Measurements from ENCODE around the gene NOLC1. TPM values are rescaled to one million over a fixed set of nuclear protein-coding genes. Genes with fewer than 3 reads are reported as not detected.

Gene NOLC1
- total and polyA plus RNA-seq, 3 experiments from 2014 or later = 76.6 to 330 (median 304) TPM

GRCh38 chr10:102200751-102201640, 48.8 kb downstream of the NOLC1 start:
- Histone ChIP-seq H3K27ac (ENCODE audit: low read depth, low read length) (no peak overlapping the region), H3K4me1 (ENCODE audit: insufficient read depth, low read length) (no peaks in the 10 kb centered on the region), H3K9me3 (ENCODE audit: low read length) (no peaks in the 10 kb centered on the region), H3K4me3 (ENCODE audit: low read length) (no peak overlapping the region), H3K36me3 (ENCODE audit: insufficient read depth, low read length) (no peaks in the 10 kb centered on the region), H3K27me3 (ENCODE audit: insufficient read depth, low read length, poor library complexity, severe bottlenecking) (no peaks in the 10 kb centered on the region)
- ChIA-PET POLR2A (no interaction called here), CTCF (interaction anchor here (1.4 to 2.4 kb wide), 2 partner anchors 13 to 30 kb away, joined by 4 to 10 read pairs; no protein-coding TSS in a partner anchor)
- H3K27me3 Mint-ChIP-seq = peaks cover 2 to 26% of the 10 kb centered on the region in 2 donors
- no peak overlapping the region for H3K27ac Mint-ChIP-seq
- DNase-seq = no peak
- H3K36me3 Mint-ChIP-seq = peaks cover 0 to 8% (median 0%) of the 10 kb centered on the region in 3 donors
- no peak overlapping the region for H3K4me3 Mint-ChIP-seq
- peaks cover 0 to 9% (median 2%) of the 10 kb centered on the region in 5 donors for H3K9me3 Mint-ChIP-seq
- no peaks in the 10 kb centered on the region for H3K4me1 Mint-ChIP-seq

GRCh38 chr10:102202386-102202785, 50.2 kb downstream of the NOLC1 start:
- peaks cover 0 to 9% (median 2%) of the 10 kb centered on the region in 5 donors for H3K9me3 Mint-ChIP-seq
- CTCF ChIA-PET = no interaction called here
- no peak overlapping the region for H3K27ac Mint-ChIP-seq
- H3K4me3 Mint-ChIP-seq = no peak overlapping the region
- Histone ChIP-seq H3K27me3 (ENCODE audit: insufficient read depth, low read length, poor library complexity, severe bottlenecking) (no peaks in the 10 kb centered on the region), H3K36me3 (ENCODE audit: insufficient read depth, low read length) (no peaks in the 10 kb centered on the region), H3K9me3 (ENCODE audit: low read length) (no peaks in the 10 kb centered on the region), H3K4me1 (ENCODE audit: insufficient read depth, low read length) (no peaks in the 10 kb centered on the region), H3K27ac (ENCODE audit: low read depth, low read length) (no peak overlapping the region), H3K4me3 (ENCODE audit: low read length) (no peak overlapping the region)
- H3K36me3 Mint-ChIP-seq = peaks cover 0 to 8% (median 0%) of the 10 kb centered on the region in 3 donors
- no peak for DNase-seq
- POLR2A ChIA-PET = no interaction called here
- H3K27me3 Mint-ChIP-seq = peaks cover 2 to 21% of the 10 kb centered on the region in 2 donors
- H3K4me1 Mint-ChIP-seq = no peaks in the 10 kb centered on the region

GRCh38 chr10:102208311-102209035, 56.3 kb downstream of the NOLC1 start:
- H3K4me3 ChIP-seq (ENCODE audit: low read length) = no peak overlapping the region
- Mint-ChIP-seq H3K4me1 (no peaks in the 10 kb centered on the region), H3K36me3 (peaks cover 0 to 4% (median 0%) of the 10 kb centered on the region in 3 donors), H3K9me3 (peaks cover 0 to 9% (median 2%) of the 10 kb centered on the region in 5 donors), H3K4me3 (no peak overlapping the region), H3K27me3 (peaks cover 0 to 6% of the 10 kb centered on the region in 2 donors), H3K27ac (no peak overlapping the region)
- no peaks in the 10 kb centered on the region for H3K4me1 ChIP-seq (ENCODE audit: insufficient read depth, low read length)
- H3K36me3 ChIP-seq (ENCODE audit: insufficient read depth, low read length) = no peaks in the 10 kb centered on the region
- H3K9me3 ChIP-seq (ENCODE audit: low read length) = no peaks in the 10 kb centered on the region
- H3K27me3 ChIP-seq (ENCODE audit: insufficient read depth, low read length, poor library complexity, severe bottlenecking) = no peaks in the 10 kb centered on the region
- ChIA-PET POLR2A (no interaction called here), CTCF (interaction anchor here (1.3 kb wide), 1 partner anchor 21 kb away, joined by 6 read pairs; no protein-coding TSS in a partner anchor)
- H3K27ac ChIP-seq (ENCODE audit: low read depth, low read length) = no peak overlapping the region
- DNase-seq = no peak

GRCh38 chr10:102211615-102212299, 59.6 kb downstream of the NOLC1 start:
- no peaks in the 10 kb centered on the region for H3K4me1 ChIP-seq (ENCODE audit: insufficient read depth, low read length)
- ChIA-PET CTCF (interaction anchor here (1.2 to 1.3 kb wide), 2 partner anchors 19 to 45 kb away, joined by 3 to 4 read pairs; no protein-coding TSS in a partner anchor), POLR2A (no interaction called here)
- no peaks in the 10 kb centered on the region for H3K27me3 ChIP-seq (ENCODE audit: insufficient read depth, low read length, poor library complexity, severe bottlenecking)
- DNase-seq = no peak
- H3K4me3 ChIP-seq (ENCODE audit: low read length) = no peak overlapping the region
- H3K9me3 Mint-ChIP-seq = no peaks in the 10 kb centered on the region
- no peaks in the 10 kb centered on the region for H3K9me3 ChIP-seq (ENCODE audit: low read length)
- no peak overlapping the region for H3K27ac ChIP-seq (ENCODE audit: low read depth, low read length)
- H3K4me3 Mint-ChIP-seq = no peak overlapping the region
- H3K27ac Mint-ChIP-seq = no peak overlapping the region
- H3K27me3 Mint-ChIP-seq = peaks cover 0 to 6% of the 10 kb centered on the region in 2 donors
- no peaks in the 10 kb centered on the region for H3K36me3 Mint-ChIP-seq
- H3K36me3 ChIP-seq (ENCODE audit: insufficient read depth, low read length) = no peaks in the 10 kb centered on the region
- H3K4me1 Mint-ChIP-seq = no peaks in the 10 kb centered on the region

Other genes starting within 250 kb of the NOLC1 start
- 10 to 100 TPM; 23.1 to 25.7 TPM for gene ARMH3, start 96.2 kb upstream of the NOLC1 start, total RNA-seq
- 25.1 TPM for gene ARMH3, start 96.2 kb upstream of the NOLC1 start, polyA plus RNA-seq
- 10 to 100 TPM; 25.3 to 27.0 TPM for gene HPS6, start 87.0 kb upstream of the NOLC1 start, total RNA-seq
- gene HPS6, start 87.0 kb upstream of the NOLC1 start, polyA plus RNA-seq = 30.4 TPM
- 10 to 100 TPM; 64.3 to 64.8 TPM for gene LDB1, start 32.0 kb upstream of the NOLC1 start, total RNA-seq
- gene LDB1, start 32.0 kb upstream of the NOLC1 start, polyA plus RNA-seq = 36.0 TPM
- 100 to 1,000 TPM; 105 to 106 TPM for gene PPRC1, start 19.3 kb upstream of the NOLC1 start, total RNA-seq
- 20.7 TPM for gene PPRC1, start 19.3 kb upstream of the NOLC1 start, polyA plus RNA-seq
- gene ELOVL3, start 73.9 kb downstream of the NOLC1 start, total RNA-seq = not detected
- not detected for gene ELOVL3, start 73.9 kb downstream of the NOLC1 start, polyA plus RNA-seq
- not detected for gene PITX3, start 89.1 kb downstream of the NOLC1 start, total RNA-seq
- not detected for gene PITX3, start 89.1 kb downstream of the NOLC1 start, polyA plus RNA-seq
- 10 to 100 TPM; 38.7 to 39.2 TPM for gene GBF1, start 93.1 kb downstream of the NOLC1 start, total RNA-seq
- 21.6 TPM for gene GBF1, start 93.1 kb downstream of the NOLC1 start, polyA plus RNA-seq
- gene NFKB2, start 243.3 kb downstream of the NOLC1 start, total RNA-seq = 100 to 1,000 TPM; 323 to 324 TPM
- gene NFKB2, start 243.3 kb downstream of the NOLC1 start, polyA plus RNA-seq = 14.0 TPM

Measured in CD8-positive, alpha-beta memory T cell (primary cell).